GM19397 (cell line): ENCODE measurements around the gene ATP6V0E2.
"Not testable (repeated sequence)": the region's sequence is repeated elsewhere in the genome, so short reads cannot be mapped to it uniquely, and the experiment has no call there.

Experiments
- ATAC-seq: cut with Tn5 transposase; IDR thresholded peaks from one replicate; pipeline ENCODE4 v1.9.1; 2021; ENCODE audit warnings: mild to moderate bottlenecking, moderate library complexity; ENCODE audit not compliant: unreplicated experiment

ATP6V0E2 gene

GRCh38 chr7:149875396-149875795 lies 1.6 kb downstream of the ATP6V0E2 start:
- no peak for ATAC-seq

DNA sequence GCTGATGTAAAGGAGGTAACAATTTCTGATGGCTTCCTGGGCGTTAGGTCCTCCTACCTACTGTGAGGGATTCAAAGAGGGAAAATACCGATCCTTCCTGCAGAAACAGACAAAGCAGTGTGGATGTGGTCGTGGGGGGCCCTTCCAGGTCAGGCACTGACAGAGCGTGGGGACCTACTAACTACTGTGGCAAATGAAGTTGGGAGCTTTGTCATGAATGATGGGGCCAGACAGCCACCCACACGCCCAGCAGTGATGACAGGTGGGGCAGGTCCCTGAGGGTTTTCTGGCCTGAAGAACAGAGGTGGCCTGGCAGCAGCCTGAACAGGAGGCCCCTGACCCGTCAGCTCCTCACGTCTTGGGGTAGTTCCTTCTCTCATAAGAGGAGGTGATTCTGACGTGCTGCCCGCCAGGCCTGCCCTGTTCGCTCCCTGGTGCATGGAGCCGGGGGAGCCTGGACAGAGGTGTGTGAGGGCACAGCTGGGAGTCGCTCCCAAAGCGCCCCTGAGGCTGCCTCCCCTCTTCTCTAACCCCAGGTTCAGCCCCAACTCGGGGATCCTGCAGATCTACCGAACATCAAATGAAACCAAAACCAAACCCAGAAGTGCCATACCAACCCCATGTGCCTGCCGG lies 4.2 kb downstream of the ATP6V0E2 start:
- ATAC-seq: no peak

- no peak for ATAC-seq
Observed at GRCh38 chr7:149878523-149878921, 4.8 kb downstream of the ATP6V0E2 start.

DNA sequence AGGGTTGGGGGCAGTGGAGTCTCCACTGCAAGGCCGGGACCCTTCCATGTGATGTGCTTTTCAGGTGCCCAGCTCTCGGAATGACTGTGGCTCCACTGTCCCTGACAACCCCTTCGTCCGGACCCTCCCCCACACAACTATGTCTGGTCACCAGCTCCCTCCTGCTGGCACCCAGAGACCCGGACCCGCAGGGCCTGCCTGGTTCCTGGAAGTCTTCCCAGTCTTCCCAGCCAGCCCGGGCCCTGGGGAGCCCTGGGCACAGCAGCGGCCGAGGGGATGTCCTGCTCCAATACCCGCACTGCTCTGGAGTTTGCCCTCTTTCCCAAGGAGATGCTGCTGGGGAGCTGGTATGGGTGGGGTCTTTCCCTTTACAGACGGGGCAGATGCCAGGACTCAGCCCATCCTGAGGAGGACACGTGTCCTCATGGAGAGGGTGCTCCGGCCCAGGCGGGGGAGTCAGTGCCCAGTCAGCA lies 5.5 kb downstream of the ATP6V0E2 start:
- no peak for ATAC-seq

DNA sequence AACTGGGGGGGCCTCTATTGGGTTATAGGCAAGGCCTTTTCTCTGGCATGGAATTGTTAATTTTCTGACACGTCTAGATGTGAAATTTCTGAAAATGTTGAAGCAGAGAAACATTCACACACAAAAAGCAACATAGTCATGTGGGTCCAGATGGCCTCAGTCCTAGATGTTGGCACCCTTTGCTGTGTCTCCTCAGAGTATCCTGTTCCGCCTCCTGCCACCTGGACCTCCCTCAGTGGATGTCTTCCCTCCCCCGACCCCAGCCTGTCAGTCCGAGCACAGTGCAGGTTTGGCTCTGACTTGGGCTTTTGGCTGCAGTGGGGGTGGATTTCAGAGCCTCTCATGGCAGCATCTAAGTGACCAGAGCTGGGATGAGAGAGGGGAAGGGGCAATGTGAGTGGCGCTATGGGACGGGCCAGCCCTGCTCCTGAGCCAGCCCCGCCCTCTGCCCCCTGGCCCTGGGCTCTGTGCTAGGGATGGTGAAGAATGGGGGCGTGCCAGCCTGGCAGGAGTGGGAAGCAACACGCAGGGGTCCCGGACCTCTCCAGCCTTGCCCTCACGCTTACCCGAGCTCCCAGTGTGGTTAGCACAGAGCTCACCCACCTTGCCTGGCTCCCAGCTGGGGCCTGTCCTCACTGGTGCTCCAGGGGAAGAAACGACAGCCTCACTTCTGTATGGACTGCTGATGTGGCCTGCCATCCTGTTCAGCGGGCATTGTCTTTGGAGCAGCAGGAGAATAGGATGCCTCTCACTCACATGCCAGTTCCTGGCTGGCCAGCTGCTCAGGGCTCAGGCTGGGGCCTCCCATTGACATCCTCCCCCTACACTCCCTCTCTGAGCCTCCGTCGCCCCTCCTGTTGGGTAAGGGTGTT lies 6.2 kb downstream of the ATP6V0E2 start:
- ATAC-seq: no peak

DNA sequence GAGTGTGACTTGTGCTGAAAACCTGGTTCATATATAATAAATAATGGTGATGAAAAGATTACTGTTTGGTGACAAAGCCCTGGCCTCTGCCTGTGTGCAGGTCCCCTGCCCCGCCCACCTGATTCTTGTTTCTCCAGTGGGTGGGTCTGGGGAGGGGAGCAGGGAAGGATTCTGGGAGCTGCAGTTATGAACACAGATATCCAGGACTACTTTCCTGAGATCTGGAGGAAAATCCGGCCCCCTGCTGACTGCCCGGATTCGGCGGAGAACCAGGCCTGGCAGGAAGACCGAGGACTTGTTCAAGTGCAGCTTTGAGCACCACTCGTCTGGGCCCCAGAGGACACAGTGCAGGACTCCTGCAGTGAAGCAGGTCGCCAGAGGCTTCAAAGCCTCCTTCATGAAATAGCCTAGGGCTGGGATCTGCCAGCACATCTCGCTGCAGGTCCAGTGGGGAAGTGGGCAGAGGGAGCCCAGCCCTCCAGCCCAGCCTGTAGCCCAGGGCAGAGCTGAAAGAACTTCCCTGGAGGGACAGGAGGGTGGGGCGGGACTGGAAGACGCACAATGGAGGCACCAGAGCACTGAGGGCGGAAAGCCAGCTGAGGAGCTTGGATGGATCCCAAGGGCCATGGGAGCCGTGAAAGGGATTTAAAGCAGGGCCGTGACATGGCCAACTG lies 7.0 kb downstream of the ATP6V0E2 start:
- ATAC-seq: no peak

DNA sequence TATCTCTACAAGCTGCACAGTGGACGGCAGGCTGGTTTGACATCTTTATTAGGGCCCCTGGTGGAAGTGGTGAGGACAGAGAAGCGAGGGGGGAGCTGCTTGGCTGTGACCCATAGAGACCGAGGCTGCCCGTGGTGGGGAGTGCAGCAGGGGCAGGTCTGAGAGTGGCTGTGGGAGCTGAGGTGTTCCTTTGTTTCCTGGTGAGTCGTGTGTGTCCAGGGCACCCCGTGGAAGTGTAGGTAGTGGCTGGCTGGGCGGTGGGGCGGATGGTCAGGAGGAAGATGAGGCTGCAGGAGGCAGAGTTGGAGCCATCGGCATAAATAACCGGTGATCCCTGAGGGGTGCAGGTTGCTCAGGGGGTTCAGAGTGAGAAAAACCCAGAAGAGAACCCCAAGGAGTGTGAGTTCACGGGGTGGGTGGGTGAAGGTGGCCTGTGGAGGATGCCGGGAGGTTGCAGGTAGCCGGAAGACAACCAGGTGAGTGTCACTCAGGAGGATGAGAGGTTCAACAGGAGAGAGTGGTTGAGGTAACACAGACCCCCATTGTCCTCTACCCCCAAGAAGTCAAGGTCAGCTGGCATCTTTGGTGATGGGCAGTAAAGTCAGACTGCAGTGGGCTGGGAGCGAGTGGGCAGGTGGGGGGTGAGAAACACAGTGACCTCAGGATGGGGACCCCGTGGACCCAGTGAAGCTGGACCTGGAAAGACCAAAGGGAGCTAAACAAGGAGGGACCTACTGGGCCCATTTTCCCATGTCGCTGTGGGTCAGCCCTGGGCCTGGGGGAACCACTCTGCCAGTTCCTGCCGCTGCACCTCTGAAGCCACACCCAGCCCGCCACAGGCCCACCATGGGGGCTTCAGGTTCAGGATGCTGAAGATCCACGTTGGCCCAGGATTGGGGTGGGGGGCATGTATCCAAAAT lies 7.8 kb downstream of the ATP6V0E2 start:
- ATAC-seq: no peak

DNA sequence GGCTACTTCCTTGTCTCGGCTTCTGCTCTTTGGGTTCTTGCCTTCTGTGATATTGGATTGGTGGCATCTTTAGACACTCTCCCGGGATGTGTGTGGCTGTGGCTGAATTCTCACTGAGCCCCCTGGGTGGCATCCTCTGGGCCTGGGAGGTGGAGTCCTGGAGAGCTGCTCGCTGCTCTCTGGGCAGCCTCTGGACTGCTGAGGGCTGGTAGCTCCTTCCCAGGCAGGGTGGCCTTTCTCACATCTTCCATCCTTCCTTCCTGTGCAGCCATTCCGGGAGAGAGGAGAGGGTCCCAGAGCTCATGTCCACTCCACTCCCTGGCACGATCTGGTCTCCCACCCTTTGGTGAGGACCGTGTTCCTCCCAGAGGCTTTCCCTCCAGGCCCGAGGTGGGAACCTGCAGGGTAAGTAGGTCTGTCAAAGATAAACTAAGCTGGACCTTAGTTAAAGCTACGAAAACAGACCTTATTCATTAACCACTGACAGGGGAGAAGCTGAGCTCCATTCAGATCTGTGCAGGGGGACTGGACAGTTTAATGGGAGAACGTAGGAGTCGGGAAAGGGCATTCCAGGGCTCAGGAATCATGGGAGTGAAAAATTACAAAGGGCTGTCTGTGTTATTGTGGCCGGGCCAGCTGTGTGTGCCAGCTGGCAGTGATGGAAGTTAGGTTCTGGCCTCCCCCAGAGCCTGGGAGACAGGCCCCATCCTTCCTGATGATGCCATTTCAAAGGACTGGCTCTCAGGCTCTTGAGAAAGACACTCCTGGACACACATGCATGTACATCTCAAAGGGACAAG lies 8.7 kb downstream of the ATP6V0E2 start:
- no peak for ATAC-seq

DNA sequence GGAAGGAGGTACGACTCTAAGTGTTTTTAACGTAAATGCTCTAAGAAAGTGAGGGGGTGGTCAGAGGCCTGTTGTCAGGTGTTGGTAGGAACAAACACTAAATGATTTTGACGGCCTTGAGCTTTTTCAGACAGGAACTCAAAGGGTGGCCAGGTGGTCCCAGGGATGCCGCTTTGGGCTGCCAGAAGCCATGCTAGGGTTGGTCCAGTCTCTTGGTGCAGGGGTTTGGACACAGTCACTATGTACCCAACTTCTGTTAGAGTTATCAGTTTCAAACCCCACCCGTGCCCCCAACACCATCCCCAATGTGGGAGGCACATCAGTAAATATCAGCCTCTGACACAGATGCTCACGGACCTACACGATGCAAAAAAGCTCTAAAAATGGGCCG lies 9.3 kb downstream of the ATP6V0E2 start:
- no peak for ATAC-seq

DNA sequence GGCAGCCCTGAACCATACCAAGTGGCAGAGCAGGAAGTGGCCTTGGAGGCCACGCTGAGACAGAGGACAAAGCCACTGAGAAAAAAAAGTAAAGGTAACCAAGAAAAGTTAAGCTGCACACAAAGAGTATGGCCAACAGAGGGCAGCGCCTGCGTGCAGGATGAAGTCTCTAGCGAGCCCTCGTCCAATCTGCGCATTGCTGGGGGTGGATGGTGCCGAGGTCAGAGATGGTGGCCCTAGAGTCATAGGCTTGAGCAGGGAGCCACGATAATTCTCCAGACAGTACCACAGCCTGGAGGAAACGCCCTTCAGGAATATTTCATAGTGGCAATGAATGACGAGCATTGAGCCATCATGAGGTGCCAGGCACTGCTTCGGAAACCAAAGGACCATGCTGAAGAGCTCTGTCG lies 9.7 kb downstream of the ATP6V0E2 start:
- ATAC-seq: no peak

GRCh38 chr7:149884016-149884415 lies 10.2 kb downstream of the ATP6V0E2 start:
- ATAC-seq: no peak

GRCh38 chr7:149884541-149884940 lies 10.8 kb downstream of the ATP6V0E2 start:
- no peak for ATAC-seq

GRCh38 chr7:149885191-149886017 lies 11.6 kb downstream of the ATP6V0E2 start:
- ATAC-seq: no peak

DNA sequence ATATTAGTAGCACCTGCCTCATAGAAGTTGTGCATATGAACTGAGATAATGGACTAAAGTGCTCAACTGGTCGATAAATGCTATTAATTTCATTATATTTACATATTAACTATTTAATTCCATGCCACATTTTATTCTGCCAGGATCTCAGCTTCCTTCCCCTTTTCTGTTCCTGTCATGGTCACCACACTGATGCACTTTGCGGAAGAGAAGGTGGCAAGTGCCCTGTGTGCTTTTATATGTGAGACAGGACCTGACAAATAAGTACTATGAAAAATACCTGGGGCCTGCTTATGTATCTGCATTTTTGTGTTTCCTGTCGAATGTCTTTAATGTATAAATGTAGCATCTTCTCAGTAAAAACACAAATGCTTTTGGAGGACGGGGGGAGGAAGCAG lies 12.2 kb downstream of the ATP6V0E2 start:
- no peak for ATAC-seq

DNA sequence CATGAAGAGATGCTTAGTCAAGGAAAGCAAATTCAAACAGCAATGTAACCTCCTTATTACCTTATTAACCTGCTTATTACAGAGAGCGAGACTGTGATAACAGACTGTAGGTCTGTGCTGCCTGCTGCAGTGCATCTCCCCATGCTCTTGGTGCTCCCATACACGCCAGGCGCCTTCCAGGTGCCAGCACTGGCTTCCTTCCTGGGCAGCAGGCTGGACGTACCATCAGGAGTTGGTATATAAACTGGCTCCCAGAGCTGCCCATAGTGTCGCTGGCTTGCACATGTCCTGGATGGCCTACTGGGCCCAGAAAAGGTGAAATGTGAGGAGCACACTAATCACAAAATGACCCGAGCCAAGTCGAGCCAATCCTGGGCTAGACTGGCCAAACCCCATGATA lies 13.5 kb downstream of the ATP6V0E2 start:
- ATAC-seq: no peak

- not testable (repeated sequence) for ATAC-seq
Observed at GRCh38 chr7:149890715-149891114, 16.9 kb downstream of the ATP6V0E2 start.

DNA sequence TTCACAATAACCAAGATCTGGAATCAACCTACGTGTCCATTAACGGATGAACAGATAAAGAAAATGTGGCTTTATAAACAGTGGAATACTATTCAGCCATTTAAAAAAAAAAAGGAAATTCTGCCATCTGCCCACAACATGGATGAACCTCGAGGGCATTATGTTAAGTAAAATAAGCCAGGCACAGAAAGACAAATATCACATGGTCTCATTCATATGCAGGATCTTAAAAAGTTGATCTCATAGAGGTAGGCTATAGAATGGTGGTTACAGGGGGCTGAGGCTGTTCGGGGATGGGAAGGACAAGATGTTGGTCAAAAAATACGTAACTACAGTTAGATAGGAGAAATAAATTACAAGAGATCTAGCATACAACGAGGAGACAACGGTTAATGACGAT lies 21.2 kb downstream of the ATP6V0E2 start:
- not testable (repeated sequence) for ATAC-seq

DNA sequence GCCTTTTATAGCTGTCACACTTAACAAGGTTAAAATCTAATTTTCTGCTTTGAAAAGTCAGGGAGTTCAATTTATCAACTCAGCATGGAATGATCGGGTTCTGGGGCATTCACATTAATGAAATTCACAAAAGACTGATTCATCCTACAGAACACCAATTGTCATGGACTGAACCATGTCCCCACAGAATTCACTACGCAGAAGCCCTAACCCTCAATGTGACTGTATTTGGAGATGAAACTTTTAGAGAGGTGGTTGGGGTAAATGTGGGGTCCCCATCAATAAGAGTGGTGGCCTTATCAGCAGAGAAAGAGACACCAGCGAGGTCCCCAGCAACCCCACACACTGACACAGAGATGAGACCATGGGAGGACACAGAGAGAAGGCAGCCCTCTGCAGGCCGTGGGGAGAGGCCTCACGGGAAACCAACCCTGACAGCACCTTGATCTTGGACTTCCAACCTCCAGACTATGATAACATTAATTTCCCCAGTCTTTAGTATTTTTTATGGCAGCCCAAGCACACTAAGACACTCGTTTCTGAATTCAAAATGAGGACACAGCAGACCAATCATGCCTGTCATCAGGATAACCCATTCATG lies 34.1 kb downstream of the ATP6V0E2 start:
- ATAC-seq: not testable (repeated sequence)

DNA sequence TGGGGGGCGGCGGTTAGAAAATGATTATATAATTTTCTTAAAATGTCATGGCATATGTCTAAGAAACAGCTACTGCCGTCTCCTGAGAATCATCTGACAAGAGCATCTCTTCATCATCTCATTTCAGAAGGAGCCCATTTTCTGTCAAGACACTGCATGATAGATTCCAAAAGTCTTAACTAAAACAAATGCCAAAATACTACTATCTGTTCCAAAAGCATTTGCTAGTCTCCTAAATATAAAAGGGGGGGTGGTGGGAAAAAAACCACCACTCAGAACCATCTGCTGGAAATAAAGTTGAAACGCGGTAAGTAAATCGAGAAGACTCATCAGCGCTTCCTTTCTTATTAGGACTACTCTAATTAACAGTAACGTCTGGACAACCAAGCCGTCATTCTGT lies 36.5 kb downstream of the ATP6V0E2 start:
- not testable (repeated sequence) for ATAC-seq
